Right ventricle myocardium superior (tissue), 1 donor: ENCODE measurements around the gene OXLD1. TPM values are rescaled to one million over a fixed set of nuclear protein-coding genes. Genes with fewer than 3 reads are reported as not detected.

Experiments used
- ATAC-seq: fragments of 200-7000 bp; cut with Tn5 transposase; one replicate; pipeline ENCODE4 v1.9.1; 2020; ENCODE audit warnings: mild to moderate bottlenecking; ENCODE audit not compliant: poor library complexity
- DNase-seq: peaks from one replicate; pipeline ENCODE4 v3.0.0-alpha.2; 2020
- intact Hi-C: fragments of 100-400 bp; cut with DNase I; formaldehyde crosslinking; loops from one replicate; pipeline ENCODE4 v1.11.2; 2022
- total RNA-seq: library from RNA; stranded (reverse); fragmentation: NEBNext Ultra II Directional; extraction: Animal tissue kit (Norgen Biotek cat#: 25700); gene quantifications from one replicate; pipeline ENCODE4 v1.2.1, GENCODE V29; 2021
- donor health status: DM: no; HTN: yes; CAD: no; lungs with severe emphysema.

The OXLD1 gene
- total RNA-seq, 1 donor from 2014 or later = 16.1 TPM

DNA sequence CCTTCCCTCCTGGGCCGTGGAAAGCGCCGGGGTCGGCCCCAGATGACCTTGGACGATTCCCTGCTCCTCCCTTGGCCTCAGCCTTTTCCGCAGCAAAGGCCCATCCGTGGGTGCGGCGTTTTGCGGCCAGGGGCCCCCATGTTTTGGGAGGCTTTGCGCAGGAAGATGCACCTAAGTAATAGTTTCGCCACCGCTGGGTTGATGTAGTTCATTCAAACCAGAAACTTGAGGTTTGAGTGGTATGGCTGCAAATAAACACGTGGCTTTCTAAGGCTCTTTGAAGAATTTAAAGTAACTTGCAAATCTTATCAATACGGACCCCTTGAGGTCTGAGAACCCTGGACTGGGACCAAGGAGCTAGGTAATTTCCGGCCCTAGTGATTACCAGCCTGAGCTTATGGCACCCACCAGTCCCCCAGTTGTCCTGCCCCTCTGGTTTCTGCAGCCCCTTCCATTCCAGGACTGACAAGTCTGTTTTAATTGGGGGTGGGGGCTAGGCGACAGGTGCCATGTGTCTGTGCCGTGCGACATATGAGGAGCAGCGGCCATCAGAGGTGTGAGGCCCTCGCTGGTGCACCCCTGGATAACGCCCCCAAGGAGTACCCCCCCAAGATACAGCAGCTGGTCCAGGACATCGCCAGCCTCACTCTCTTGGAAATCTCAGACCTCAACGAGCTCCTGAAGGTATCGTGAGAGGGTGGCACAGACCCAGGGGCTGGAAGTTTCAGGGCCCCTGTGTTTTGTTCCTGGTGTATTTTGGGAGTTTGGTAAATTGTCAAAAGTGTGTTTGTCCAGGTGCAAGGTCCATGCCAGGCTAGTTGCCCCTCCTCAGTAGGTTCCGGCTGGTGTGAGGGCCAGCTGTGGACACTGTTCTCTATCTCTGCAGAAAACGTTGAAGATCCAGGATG, 37.6 kb upstream of the OXLD1 start:
- ATAC-seq = no peak
- DNase-seq = no peak
- intact Hi-C loops = no loop called here

- ATAC-seq = peak; percentile 95
- DNase-seq = peak; percentile 97
- intact Hi-C loops = no loop called here
These were observed 36.7 kb upstream of the OXLD1 start, which contains the start of gene MRPL12 for GRCh38 chr17:81702934-81703746. TSS of gene MRPL12 (plus strand) at chr17:81703367. CDS start at chr17:81703502, 135 bp downstream.

DNA sequence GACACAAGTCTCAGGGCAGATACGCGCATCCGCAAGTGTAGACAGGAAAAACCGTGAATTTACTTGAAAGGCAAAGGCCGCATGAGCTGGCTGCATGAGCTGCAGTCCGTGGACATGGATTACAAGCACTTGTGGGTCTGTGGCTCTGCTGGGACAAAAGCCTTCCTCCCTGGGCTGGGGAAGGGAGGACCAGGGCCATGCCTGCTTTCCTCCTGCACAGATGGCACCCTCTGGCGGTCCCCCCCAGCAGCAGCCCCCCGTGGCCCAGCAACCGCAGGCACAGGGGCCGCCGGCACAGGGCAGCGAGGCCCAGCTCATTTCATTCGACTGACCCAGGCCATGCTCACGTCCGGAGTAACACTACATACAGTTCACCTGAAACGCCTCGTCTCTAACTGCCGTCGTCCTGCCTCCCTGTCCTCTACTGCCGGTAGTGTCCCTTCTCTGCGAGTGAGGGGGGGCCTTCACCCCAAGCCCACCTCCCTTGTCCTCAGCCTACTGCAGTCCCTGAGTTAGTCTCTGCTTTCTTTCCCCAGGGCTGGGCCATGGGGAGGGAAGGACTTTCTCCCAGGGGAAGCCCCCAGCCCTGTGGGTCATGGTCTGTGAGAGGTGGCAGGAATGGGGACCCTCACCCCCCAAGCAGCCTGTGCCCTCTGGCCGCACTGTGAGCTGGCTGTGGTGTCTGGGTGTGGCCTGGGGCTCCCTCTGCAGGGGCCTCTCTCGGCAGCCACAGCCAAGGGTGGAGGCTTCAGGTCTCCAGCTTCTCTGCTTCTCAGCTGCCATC, 35.1 kb upstream of the OXLD1 start:
- DNase-seq (no peak), ATAC-seq (no peak)
- intact Hi-C loops = no loop called here

DNA sequence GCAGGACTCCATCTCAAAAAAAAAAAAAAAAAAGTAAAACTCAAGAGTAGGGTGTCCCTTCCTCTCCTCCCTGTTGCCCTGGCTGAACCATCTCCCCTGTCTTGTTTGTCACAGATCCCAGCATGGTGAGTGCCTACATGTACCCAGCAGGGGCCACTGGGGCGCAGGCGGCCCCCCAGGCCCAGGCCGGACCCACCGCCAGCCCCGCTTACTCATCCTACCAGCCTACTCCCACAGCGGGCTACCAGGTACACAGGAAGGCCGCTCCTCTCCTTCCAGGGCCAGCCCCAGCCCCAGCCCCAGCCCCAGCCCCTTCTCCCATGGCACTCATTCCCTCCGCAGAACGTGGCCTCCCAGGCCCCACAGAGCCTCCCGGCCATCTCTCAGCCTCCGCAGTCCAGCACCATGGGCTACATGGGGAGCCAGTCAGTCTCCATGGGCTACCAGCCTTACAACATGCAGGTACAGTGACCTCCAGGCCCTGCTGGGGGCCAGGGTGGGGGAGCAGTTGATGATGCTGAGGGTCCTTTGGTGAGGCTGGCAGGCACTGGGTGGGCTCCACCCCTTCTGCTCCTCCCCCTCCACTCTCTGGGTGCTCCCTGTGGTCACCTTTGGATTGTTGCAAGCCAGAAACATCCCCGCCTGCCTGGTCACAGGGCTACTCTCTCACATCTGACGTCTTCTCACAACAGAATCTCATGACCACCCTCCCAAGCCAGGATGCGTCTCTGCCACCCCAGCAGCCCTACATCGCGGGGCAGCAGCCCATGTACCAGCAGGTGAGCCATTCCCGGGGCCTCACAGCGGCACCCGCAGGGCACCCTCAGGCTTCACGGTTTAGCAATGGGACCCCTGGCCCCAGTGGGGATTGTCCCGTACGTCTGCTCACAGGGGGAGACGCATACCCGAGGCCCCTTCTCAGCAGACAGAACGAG, 34.2 kb upstream of the OXLD1 start:
- intact Hi-C loops = no loop called here
- DNase-seq (no peak), ATAC-seq (no peak)

DNA sequence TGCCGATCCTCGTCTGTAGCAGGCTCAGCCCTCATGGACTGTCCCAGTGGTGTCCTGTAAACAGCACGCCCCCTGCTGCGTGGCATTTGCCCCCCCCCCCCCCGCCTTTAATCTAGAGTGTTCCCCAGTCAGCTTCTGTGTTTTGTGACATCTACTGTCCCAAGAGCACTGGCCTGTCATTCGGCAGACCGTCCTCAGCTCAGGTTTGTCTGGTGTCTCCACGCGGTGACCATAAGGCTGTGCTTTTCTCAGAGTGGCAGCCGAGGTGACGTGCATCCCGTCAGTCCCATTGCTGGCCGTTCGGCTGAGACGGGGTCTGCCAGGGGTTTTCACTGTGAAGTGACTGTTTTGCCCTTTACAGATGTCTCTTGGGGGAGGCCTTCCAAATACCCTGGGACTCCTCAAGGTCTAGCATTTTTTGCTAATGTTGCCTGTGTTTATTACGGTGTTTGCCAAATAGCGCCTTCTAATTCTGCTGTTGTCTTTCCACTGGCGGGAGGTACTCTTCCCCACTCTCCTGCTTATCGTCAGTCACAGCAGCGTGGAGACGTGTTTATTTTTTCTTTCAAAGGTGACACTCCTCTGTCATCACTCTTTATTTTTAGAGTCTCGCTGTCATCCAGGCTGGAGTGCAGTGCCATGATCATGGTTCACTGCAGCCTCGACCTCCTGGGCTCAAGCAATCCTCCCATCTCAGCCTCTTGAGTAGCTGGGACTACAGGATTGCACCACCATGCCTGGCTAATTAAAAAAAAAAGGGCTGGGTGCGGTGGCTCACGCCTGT, 31.0 kb upstream of the OXLD1 start:
- ATAC-seq = peak; percentile 46
- intact Hi-C loops = no loop called here
- DNase-seq = no peak

- ATAC-seq (peak; percentile 9), DNase-seq (no peak)
- intact Hi-C loops = no loop called here
These were observed 30.0 kb upstream of the OXLD1 start for GRCh38 chr17:81696218-81696941.

- ATAC-seq (no peak), DNase-seq (no peak)
- intact Hi-C loops = no loop called here
These were observed 29.4 kb upstream of the OXLD1 start for GRCh38 chr17:81695801-81696200.

GRCh38 chr17:81695211-81695610, 28.8 kb upstream of the OXLD1 start:
- intact Hi-C loops = no loop called here
- DNase-seq = no peak
- ATAC-seq = no peak

- ATAC-seq (no peak), DNase-seq (no peak)
- intact Hi-C loops = no loop called here
These were observed 28.4 kb upstream of the OXLD1 start for GRCh38 chr17:81694810-81695209.

DNA sequence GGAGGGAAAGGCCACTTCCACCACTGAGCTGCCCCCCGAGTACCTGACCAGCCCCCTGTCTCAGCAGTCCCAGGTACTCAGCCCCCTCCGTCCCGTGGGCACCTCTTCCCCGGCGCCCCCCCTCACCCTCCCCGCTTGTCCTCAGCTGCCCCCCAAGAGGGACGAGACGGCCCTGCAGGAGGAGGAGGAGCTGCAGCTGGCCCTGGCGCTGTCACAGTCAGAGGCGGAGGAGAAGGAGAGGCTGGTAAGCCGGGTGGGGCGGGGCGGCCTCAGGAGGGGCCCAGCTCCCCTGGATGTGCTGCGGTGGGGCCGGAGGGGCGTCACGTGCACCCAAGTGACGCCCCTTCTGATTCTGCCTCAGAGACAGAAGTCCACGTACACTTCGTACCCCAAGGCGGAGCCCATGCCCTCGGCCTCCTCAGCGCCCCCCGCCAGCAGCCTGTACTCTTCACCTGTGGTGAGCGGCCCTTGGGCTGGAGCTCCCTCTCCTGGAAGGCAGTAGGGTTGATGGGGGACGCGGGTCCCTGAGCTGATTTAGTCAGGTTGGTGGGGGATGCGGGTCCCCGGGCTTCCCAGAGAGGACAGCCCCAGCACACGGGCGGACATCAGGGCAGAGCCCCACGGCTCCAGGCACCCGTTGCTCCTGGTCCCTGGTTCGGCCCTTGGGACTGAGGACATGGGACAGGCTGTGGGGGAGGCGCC, 27.3 kb upstream of the OXLD1 start:
- DNase-seq = no peak
- intact Hi-C loops = no loop called here
- no peak for ATAC-seq

DNA sequence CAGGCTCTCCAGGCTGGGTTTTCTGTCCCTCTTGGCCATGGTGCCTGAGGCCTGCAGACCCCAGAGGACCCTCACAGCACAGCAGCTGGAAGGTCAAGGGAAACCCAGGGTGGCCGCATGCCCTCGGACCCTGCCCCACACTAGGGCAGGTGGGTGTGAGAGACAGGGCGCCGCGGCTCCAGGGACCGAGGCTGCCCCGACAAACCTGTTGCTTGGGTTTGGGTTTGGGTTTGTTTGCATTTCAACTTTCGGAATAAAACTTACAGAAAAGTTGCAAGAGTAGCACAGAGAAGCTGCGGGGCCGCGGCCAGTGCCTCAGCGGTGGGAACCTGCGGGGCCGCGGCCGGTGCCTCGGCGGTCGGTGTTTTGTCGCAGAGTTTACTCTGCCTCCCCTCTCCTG, 25.2 kb upstream of the OXLD1 start:
- ATAC-seq (no peak), DNase-seq (no peak)
- intact Hi-C loops = no loop called here

DNA sequence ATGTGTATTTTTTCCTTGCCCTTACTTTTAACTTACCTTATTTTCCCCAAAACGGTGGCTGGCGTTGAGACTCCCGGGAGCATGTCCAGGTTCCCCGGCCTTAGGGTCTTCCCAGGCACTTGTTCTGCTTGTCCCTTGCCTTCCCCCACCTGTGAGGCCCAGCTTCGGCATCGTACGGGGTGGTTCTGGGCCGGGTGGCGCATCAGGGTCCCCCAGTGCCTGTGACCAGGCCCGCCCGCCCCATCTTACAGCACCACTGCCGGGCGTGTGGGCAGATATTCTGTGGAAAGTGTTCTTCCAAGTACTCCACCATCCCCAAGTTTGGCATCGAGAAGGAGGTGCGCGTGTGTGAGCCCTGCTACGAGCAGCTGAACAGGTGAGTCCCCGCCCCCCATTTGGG, 24.8 kb upstream of the OXLD1 start:
- DNase-seq (no peak), ATAC-seq (no peak)
- intact Hi-C loops = no loop called here

DNA sequence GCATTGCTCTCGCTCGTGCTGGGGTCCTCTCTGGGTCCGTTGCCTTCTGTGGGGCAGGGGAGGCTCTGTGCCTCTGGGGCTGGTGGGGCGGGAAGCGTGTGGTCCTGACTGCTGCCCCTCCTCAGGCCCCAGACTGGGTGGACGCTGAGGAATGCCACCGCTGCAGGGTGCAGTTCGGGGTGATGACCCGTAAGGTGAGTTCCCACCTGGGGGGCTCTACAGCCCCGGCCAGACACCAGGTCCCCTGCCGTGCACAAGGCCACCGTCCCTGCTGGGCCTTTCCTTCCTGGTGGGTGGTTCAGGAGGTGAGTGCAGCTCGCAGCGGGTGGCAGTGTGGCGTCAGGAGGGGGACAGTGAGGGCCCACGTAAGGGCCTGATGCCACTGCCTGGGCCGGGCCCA, 24.1 kb upstream of the OXLD1 start:
- intact Hi-C loops = no loop called here
- ATAC-seq (no peak), DNase-seq (no peak)

- intact Hi-C loops = no loop called here
- ATAC-seq = no peak
- no peak for DNase-seq
These were observed 23.7 kb upstream of the OXLD1 start for GRCh38 chr17:81690066-81690465.

DNA sequence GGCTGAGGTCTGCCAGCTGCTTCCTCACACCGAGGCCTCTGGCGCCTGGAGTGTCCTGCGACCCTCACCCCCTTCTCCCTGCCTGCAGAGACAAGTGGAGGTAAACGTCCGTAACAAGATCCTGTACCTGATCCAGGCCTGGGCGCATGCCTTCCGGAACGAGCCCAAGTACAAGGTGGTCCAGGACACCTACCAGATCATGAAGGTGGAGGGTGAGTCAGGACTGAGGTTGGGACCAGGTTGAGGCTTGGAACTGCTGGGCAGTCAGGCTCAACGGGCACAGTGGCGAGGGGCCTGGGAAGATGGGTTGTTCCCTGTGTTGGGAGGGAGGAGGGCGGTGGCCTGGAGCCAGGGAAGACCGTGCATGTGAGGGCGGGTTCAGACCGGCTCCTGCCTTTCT, 22.2 kb upstream of the OXLD1 start:
- DNase-seq = no peak
- no peak for ATAC-seq
- intact Hi-C loops = no loop called here
